TTC549 (cell line): ENCODE measurements around the gene PPM1K.
A peak's percentile ranks its signal among the peaks of the same experiment; 100 is the strongest.

Experiments used
- FAIRE-seq: peaks from 2 replicates; lab custom pipeline; 2012; peaks lifted over from hg19 to GRCh38; lab: Jason Lieb, UNC

PPM1K gene

GRCh38 chr4:88216395-88216794 lies 68.0 kb downstream of the PPM1K start:
- FAIRE-seq: no peak

- FAIRE-seq: no peak
Observed at GRCh38 chr4:88215351-88215750, 69.0 kb downstream of the PPM1K start.

- FAIRE-seq: no peak
Observed at GRCh38 chr4:88212253-88212561, 72.2 kb downstream of the PPM1K start.

GRCh38 chr4:88211473-88212252 lies 72.7 kb downstream of the PPM1K start:
- FAIRE-seq: peak; percentile 80

- FAIRE-seq: no peak
Observed at GRCh38 chr4:88208156-88208555, 76.2 kb downstream of the PPM1K start.
